Effector memory CD4-positive, alpha-beta T cell (primary cell): ENCODE data around the gene NYNRIN.
A peak's percentile ranks its signal among the peaks of the same experiment; 100 is the strongest.
"Not testable (repeated sequence)": the region's sequence is repeated elsewhere in the genome, so short reads cannot be mapped to it uniquely, and the experiment has no call there.

Experiments used
- DNase-seq, 3 donors: peaks; one replicate each; pipeline ENCODE4 v3.0.0-alpha.2; 2020
- H3K27ac ChIP-seq: 2 replicates; pipeline ENCODE4 v1.7.0; 2013; ENCODE audit warnings: mild to moderate bottlenecking, low read length, moderate library complexity; ENCODE audit not compliant: insufficient read depth, poor library complexity, severe bottlenecking
- H3K27me3 ChIP-seq: replicated peaks from 2 replicates; pipeline ENCODE4 v1.7.0; 2013; ENCODE audit warnings: mild to moderate bottlenecking, low read length; ENCODE audit not compliant: insufficient read depth, control insufficient read depth, poor library complexity, severe bottlenecking
- H3K36me3 ChIP-seq: 2 replicates; pipeline ENCODE4 v1.7.0; 2013; ENCODE audit warnings: mild to moderate bottlenecking, low read length, moderate library complexity; ENCODE audit not compliant: control insufficient read depth, insufficient read depth
- H3K4me1 ChIP-seq: 2 replicates; pipeline ENCODE4 v1.7.0; 2013; ENCODE audit warnings: low read length, mild to moderate bottlenecking; ENCODE audit not compliant: control insufficient read depth, insufficient read depth, poor library complexity, severe bottlenecking
- H3K4me3 ChIP-seq: 2 replicates; pipeline ENCODE4 v1.7.0; 2013; ENCODE audit warnings: low read length, low read depth, mild to moderate bottlenecking; ENCODE audit not compliant: insufficient read depth, poor library complexity, severe bottlenecking
- H3K9me3 ChIP-seq: 2 replicates; pipeline ENCODE4 v1.7.0; 2013; ENCODE audit warnings: mild to moderate bottlenecking, low read length, moderate library complexity; ENCODE audit not compliant: control insufficient read depth
- total RNA-seq, 3 donors: gene quantifications; one replicate each; lab custom pipeline; 2026; lab: John Stamatoyannopoulos, UW

Gene NYNRIN
- total RNA-seq: 0.17 to 1.4 (median 0.86) reads per million in 3 donors

DNA sequence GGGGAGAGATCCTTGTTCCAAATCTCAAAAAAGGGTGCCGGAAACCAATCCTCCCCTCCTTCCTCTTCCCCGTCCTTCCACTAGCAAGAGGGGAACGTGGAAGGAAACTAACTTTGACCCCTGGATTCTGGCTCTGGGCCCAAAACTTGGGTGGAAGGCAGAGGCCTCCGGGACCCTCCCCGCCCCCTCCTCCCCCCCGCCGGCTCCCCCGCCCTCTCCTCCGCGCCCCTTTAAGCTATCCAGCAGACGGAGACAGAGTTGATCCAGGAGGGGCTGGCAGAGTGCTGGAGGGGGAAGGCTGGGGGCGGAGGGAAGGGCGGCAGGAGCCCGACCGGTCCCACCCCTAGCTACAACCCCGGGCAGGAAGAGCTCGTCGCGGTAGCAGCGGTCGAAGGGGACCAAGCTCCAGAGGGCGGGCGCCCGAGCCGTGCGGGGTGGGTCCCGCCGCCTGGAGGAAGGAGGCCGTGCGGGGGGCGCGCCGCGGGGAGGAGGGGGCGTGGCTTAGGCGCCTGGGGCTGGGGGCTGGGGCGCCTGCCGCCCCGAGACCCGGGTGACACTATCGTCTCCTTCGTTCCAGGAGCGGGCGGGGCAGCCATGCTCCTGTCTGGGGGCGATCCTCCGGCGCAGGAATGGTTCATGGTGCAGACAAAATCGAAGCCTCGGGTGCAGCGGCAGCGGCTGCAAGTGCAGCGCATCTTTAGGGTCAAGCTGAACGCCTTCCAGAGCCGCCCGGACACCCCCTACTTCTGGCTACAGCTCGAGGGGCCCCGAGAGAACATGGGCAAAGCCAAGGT, at the start of gene NYNRIN:
TSS of gene NYNRIN (plus strand) at position 351 of the 794 bp plus-strand sequence. CDS start at position 595, 244 bp downstream.
- peak in 2 of 3 donors; percentile 15 to 28 for DNase-seq
- Histone ChIP-seq H3K36me3 (no peaks in the 10 kb centered on the region), H3K27ac (no peak within 1 kb of the TSS), H3K4me3 (peak within 1 kb of the TSS; percentile 52), H3K27me3 (no peaks in the 10 kb centered on the region), H3K4me1 (peaks cover 6% of the 10 kb centered on the region), H3K9me3 (no peaks in the 10 kb centered on the region)

DNA sequence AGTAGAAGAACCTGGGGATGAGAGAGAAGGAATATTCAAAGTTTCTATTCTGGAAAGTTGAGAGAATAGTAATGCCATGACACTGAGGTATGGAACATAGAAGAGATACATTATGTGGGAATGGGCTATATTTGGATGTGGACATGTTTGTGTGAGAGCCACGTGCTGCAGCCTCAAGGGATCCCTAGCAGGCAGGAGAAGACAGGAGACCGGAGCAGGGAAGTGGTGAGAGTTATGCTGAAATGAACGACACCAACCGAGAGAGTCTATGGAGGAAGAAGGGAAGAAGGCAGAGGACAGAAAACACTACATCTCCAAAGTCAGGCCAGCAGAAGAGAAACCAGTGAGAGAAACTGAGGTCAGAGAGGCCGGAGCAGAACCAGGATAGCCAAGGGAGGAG, 49.1 kb upstream of the NYNRIN start:
- no peaks in the 10 kb centered on the region for H3K36me3 ChIP-seq
- no peak for DNase-seq
- peaks cover 4% of the 10 kb centered on the region for H3K27me3 ChIP-seq
- no peak overlapping the region for H3K4me3 ChIP-seq
- H3K4me1 ChIP-seq: no peaks in the 10 kb centered on the region
- no peak overlapping the region for H3K27ac ChIP-seq
- no peaks in the 10 kb centered on the region for H3K9me3 ChIP-seq

DNA sequence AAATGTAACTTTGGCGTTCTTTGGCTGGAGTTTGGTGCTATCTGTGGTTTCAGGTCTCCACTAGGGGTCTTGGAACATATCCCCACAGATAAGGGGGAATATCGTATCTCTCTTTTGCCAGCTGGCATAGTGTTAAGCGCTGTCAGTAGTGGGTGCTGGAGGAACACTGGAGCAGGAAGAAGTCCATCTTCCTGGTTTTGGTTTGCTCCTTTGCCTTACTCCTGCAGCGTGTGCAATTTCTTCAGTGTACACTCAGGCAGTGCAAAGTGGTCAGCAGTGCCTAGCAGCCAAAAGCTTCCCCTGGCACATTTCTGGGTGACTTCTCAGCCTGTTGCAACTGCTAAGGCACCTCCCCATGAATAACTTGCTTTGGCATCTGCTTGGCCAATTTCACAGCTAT, 47.3 kb upstream of the NYNRIN start:
- H3K9me3 ChIP-seq: no peaks in the 10 kb centered on the region
- H3K27me3 ChIP-seq: peaks cover 4% of the 10 kb centered on the region
- no peak overlapping the region for H3K27ac ChIP-seq
- no peaks in the 10 kb centered on the region for H3K4me1 ChIP-seq
- H3K36me3 ChIP-seq: no peaks in the 10 kb centered on the region
- no peak for DNase-seq
- no peak overlapping the region for H3K4me3 ChIP-seq

DNA sequence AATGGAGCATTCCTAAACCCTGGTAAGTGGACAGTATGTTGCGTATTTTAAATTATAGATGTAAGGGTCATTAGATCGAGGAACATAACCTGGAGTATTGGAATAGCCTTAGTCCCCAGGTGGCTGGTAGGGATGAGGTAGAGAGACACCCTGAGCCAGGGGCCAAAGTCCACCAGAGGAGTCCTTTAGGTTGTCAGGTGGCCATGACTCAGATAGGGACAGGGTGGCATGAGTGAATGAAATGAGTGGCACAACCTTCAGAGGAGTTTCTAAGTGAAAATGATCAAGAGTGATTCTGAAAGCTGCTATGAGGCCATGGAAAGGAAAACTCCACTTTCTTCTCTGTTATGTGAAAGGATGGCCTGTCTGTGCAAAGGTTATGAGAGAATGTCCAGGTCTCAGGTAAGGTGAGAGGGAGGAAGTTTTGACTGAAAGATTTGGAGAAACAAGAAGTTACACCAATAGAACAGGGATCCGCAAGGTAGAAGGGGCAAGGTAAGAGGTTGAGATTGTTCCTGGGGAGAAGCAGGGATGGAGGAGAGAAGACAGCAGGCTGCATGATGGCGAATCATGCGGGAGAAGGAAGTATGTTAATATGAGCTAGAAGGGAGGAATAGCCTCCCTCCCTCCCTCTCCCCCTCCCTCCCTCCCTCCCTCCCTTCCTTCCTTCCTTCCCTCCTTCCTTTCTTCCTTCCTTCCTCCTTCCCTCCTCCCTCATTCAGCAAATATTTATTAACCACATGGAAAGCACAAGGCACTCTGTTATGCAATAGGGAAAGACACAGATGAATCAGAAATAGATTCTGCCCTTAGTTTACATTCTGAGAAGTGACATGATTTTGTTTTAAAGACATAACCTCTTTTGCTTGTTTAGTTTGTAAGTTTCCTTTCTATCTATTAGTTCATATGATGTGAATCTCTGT, 45.0 kb upstream of the NYNRIN start:
- Histone ChIP-seq H3K27me3 (peaks cover 4% of the 10 kb centered on the region), H3K27ac (no peak overlapping the region), H3K9me3 (no peaks in the 10 kb centered on the region), H3K36me3 (no peaks in the 10 kb centered on the region), H3K4me1 (no peaks in the 10 kb centered on the region), H3K4me3 (no peak overlapping the region)
- no peak for DNase-seq

DNA sequence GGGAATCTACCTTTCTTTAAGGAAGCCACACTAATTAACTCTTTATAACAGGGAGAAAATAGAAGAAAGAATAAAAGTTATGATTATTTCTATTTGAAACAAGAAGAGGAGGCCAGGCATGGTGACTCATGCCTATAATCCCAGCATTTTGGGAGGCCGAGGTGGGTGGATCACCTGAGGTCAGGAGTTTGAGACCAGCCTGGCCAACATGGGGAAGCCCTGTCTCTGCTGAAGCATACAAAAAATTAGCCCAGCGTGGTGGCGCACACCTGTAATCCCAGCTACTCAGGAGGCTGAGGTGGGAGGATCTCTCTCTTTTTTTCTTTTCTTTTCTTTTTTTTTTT, 44.3 kb upstream of the NYNRIN start:
- H3K27ac ChIP-seq: not testable (repeated sequence)

DNA sequence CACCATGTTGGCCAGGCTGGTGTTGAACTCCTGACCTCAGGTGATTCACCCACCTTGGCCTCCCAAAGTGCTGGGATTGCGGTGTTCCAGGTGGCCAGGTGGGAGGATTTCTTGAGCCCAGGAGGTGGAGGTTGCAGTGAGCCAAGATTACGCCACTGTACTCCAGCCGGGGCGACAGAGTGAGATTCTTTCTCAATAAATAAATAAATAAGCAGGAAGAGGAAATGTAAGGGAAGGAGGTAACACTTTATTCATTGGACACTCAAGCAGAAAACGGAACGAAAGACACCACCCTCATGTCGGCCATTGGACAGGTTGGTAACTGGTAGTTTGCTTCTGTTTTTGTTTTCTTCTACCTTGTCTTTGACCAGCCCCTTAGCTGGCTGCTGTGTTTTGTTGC, 43.8 kb upstream of the NYNRIN start:
- Histone ChIP-seq H3K4me3 (no peak overlapping the region), H3K27me3 (peaks cover 4% of the 10 kb centered on the region), H3K36me3 (no peaks in the 10 kb centered on the region), H3K27ac (no peak overlapping the region), H3K4me1 (no peaks in the 10 kb centered on the region), H3K9me3 (no peaks in the 10 kb centered on the region)
- no peak for DNase-seq

More for the DNA sequence above, 44.3 kb upstream of the NYNRIN start:
- DNase-seq, H3K4me3 ChIP-seq, H3K9me3 ChIP-seq, H3K27me3 ChIP-seq, H3K4me1 ChIP-seq, H3K36me3 ChIP-seq: not testable (repeated sequence)

DNA sequence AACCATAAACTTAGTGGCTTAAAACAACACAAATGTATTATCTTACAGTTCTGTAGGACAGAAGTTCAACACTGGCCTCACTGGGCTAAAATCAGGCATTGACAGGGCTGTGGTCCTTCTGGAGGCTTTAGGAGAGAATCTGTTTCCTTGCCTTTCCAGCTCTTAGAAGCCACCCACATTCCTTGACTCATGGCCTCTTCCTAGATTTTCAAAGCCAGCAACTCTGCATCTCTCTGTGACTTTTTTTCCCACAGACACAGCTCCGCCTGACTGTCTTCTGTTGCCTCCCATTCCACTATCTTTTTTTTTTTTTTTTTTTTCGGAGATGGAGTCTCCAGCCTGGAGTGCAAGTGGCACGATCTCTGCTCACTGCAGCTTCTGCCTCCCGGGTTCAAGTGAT, 42.6 kb upstream of the NYNRIN start:
- Histone ChIP-seq H3K4me3 (no peak overlapping the region), H3K36me3 (no peaks in the 10 kb centered on the region), H3K4me1 (no peaks in the 10 kb centered on the region), H3K27me3 (peaks cover 4% of the 10 kb centered on the region), H3K9me3 (no peaks in the 10 kb centered on the region), H3K27ac (no peak overlapping the region)
- no peak for DNase-seq

DNA sequence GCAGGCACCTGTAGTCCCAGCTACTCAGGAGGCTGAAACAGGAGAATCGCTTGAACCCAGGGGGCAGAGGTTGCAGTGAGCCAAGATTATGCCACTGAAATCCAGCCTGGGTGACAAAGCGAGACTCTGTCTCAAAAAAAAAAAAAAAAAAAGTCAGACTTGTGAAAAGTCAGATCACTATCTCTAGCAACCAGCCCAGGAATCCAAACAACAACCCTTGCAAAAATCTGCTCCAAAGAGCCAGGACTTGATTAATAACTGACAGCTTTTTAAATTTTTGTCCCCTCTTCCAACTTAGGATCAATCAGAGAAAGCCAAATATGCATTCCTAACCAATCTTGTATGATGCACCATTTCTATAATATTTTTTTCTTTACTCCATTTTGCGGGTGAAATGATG, 38.5 kb upstream of the NYNRIN start:
- no peak overlapping the region for H3K27ac ChIP-seq
- H3K27me3 ChIP-seq: peaks cover 9% of the 10 kb centered on the region
- no peaks in the 10 kb centered on the region for H3K9me3 ChIP-seq
- H3K36me3 ChIP-seq: no peaks in the 10 kb centered on the region
- no peaks in the 10 kb centered on the region for H3K4me1 ChIP-seq
- no peak for DNase-seq
- H3K4me3 ChIP-seq: no peak overlapping the region

DNA sequence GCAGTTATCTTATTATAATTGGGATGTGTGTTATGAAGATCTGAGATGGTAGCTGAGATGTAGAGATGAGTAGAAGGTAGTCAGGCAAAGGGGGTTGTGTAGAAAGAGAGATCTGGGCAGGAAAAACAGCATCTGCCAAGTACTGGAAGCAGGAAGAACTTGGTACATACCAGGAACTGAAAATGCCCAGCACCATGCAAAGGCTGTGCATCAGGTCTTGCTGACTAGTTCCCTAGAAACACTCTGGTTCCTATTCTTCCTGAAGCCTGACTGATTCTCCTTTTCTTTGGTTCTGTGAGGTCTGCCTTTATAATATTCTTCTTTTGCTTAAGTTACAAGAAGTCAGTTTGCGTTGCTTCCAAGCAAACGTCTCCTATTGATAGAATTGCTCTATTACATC, 37.5 kb upstream of the NYNRIN start:
- DNase-seq: no peak
- Histone ChIP-seq H3K36me3 (no peaks in the 10 kb centered on the region), H3K4me1 (peaks cover 10% of the 10 kb centered on the region), H3K9me3 (no peaks in the 10 kb centered on the region), H3K4me3 (no peak overlapping the region), H3K27ac (no peak overlapping the region), H3K27me3 (peaks cover 16% of the 10 kb centered on the region)
